HEK293 (cell line): Measurements from ENCODE around the gene CDKAL1.
A peak's percentile ranks its signal among the peaks of the same experiment; 100 is the strongest.

ENCODE experiments used
- CTCF ChIA-PET: fragments of 350-600 bp; formaldehyde crosslinking; extraction: SDS; loops from one replicate; lab custom pipeline; 2021; ENCODE audit warnings: antibody characterized with exemption; lab: Yijun Ruan, JAX
- POLR2A ChIA-PET: fragments of 300-600 bp; formaldehyde crosslinking; extraction: SDS; loops from one replicate; lab custom pipeline; 2020; ENCODE audit warnings: antibody characterized with exemption, inconsistent platforms; lab: Yijun Ruan, JAX
- H3K27ac ChIP-seq: fragments of 200-500 bp; sonication (Bioruptor generic); 2 replicates; pipeline ENCODE4 v1.5.1; 2014; ENCODE audit warnings: low read depth, low read length, control low read depth, inconsistent platforms; ENCODE audit errors: extremely low read depth
- H3K36me3 ChIP-seq, 2 experiments: fragments of 200-500 bp in 1 of 2; sonication (Bioruptor generic) in 1 of 2; 1 replicate in 1 of 2; 2 replicates in 1 of 2; pipeline ENCODE4 v1.5.1; 2014 to 2017; ENCODE audit warnings: inconsistent platforms in 2 of 2, low read length in 2 of 2; ENCODE audit not compliant: control insufficient read depth in 2 of 2, insufficient read depth in 1 of 2
- H3K4me1 ChIP-seq: fragments of 200-500 bp; sonication (Bioruptor generic); 2 replicates; pipeline ENCODE4 v1.5.1; 2014; ENCODE audit warnings: mild to moderate bottlenecking, low read length, inconsistent platforms; ENCODE audit not compliant: control insufficient read depth, insufficient read depth
- H3K4me3 ChIP-seq: 2 replicates; pipeline ENCODE4 v1.5.1; 2011; ENCODE audit warnings: low read depth, mild to moderate bottlenecking, control low read depth, low read length, moderate library complexity
- H3K9me3 ChIP-seq: fragments of 200-500 bp; sonication (Bioruptor generic); 2 replicates; pipeline ENCODE4 v1.5.1; 2014; ENCODE audit warnings: low read depth, low read length, inconsistent platforms; ENCODE audit not compliant: control insufficient read depth, insufficient read depth
- BCL11B ChIP-seq: fragments of 450-650 bp; formaldehyde crosslinking; IDR thresholded peaks from 2 replicates; pipeline ENCODE4 v1.5.1; 2016; ENCODE audit warnings: low read depth, missing biosample characterization, missing genetic modification characterization
- HOXC10 ChIP-seq: sonication (generic); formaldehyde crosslinking; IDR thresholded peaks from 2 replicates; pipeline ENCODE4 v1.8.1; 2023; ENCODE audit warnings: mild to moderate bottlenecking, missing genetic modification reagents
- KLF16 ChIP-seq: fragments of 450-650 bp; formaldehyde crosslinking; IDR thresholded peaks from 2 replicates; pipeline ENCODE4 v1.5.1; 2017; ENCODE audit warnings: missing biosample characterization, missing genetic modification characterization
- PRDM6 ChIP-seq: fragments of 450-650 bp; formaldehyde crosslinking; IDR thresholded peaks from 2 replicates; pipeline ENCODE4 v1.5.1; 2017; ENCODE audit warnings: missing biosample characterization, missing genetic modification characterization
- WT1 ChIP-seq: fragments of 450-650 bp; formaldehyde crosslinking; IDR thresholded peaks from 2 replicates; pipeline ENCODE4 v1.5.1; 2016; ENCODE audit warnings: missing biosample characterization, missing genetic modification characterization
- ZBTB10 ChIP-seq: fragments of 450-650 bp; formaldehyde crosslinking; IDR thresholded peaks from 2 replicates; pipeline ENCODE4 v1.5.1; 2016; ENCODE audit warnings: missing biosample characterization, missing genetic modification characterization
- ZBTB11 ChIP-seq: fragments of 450-650 bp; formaldehyde crosslinking; conservative IDR thresholded peaks from 2 replicates; pipeline ENCODE4 v1.5.1; 2016; ENCODE audit warnings: low read depth, missing biosample characterization, missing genetic modification characterization
- ZBTB21 ChIP-seq: fragments of 450-650 bp; formaldehyde crosslinking; IDR thresholded peaks from 2 replicates; pipeline ENCODE4 v1.5.1; 2017; ENCODE audit warnings: missing biosample characterization, missing genetic modification characterization
- ZFHX2 ChIP-seq: fragments of 450-650 bp; formaldehyde crosslinking; conservative IDR thresholded peaks from 2 replicates; pipeline ENCODE4 v1.5.1; 2016; ENCODE audit warnings: missing biosample characterization, missing genetic modification characterization
- ZFP37 ChIP-seq: fragments of 450-650 bp; formaldehyde crosslinking; IDR thresholded peaks from 2 replicates; pipeline ENCODE4 v1.5.1; 2016; ENCODE audit warnings: missing biosample characterization, missing genetic modification characterization
- ZNF146 ChIP-seq: fragments of 450-650 bp; formaldehyde crosslinking; IDR thresholded peaks from 2 replicates; pipeline ENCODE4 v1.5.1; 2016; ENCODE audit warnings: missing biosample characterization, missing genetic modification characterization
- ZNF16 ChIP-seq: fragments of 450-650 bp; formaldehyde crosslinking; IDR thresholded peaks from 2 replicates; pipeline ENCODE4 v1.5.1; 2016; ENCODE audit warnings: low read depth, missing biosample characterization, missing genetic modification characterization
- ZNF19 ChIP-seq: fragments of 450-650 bp; formaldehyde crosslinking; IDR thresholded peaks from 2 replicates; pipeline ENCODE4; 2016; ENCODE audit warnings: missing biosample characterization, missing genetic modification characterization, low read depth
- ZNF211 ChIP-seq: fragments of 450-650 bp; formaldehyde crosslinking; IDR thresholded peaks from 2 replicates; pipeline ENCODE4 v1.5.1; 2016; ENCODE audit warnings: low read depth, missing biosample characterization, missing genetic modification characterization
- ZNF266 ChIP-seq: fragments of 450-650 bp; formaldehyde crosslinking; IDR thresholded peaks from 2 replicates; pipeline ENCODE4 v1.5.1; 2016; ENCODE audit warnings: missing biosample characterization, missing genetic modification characterization, low read depth
- ZNF292 ChIP-seq: fragments of 450-650 bp; formaldehyde crosslinking; IDR thresholded peaks from 2 replicates; pipeline ENCODE4 v1.5.1; 2016; ENCODE audit warnings: low read depth, missing biosample characterization, missing genetic modification characterization, borderline replicate concordance
- ZNF335 ChIP-seq: fragments of 450-650 bp; formaldehyde crosslinking; conservative IDR thresholded peaks from 2 replicates; pipeline ENCODE4 v1.5.1; 2016; ENCODE audit warnings: missing biosample characterization, missing genetic modification characterization
- ZNF341 ChIP-seq: fragments of 450-650 bp; formaldehyde crosslinking; IDR thresholded peaks from 2 replicates; pipeline ENCODE4; 2016; ENCODE audit warnings: low read depth, missing biosample characterization, missing genetic modification characterization
- ZNF37A ChIP-seq: fragments of 450-650 bp; IDR thresholded peaks from 2 replicates; pipeline ENCODE4 v1.5.1; 2018; ENCODE audit warnings: missing biosample characterization, missing genetic modification characterization
- ZNF423 ChIP-seq: fragments of 450-650 bp; formaldehyde crosslinking; IDR thresholded peaks from 2 replicates; pipeline ENCODE4 v1.5.1; 2016; ENCODE audit warnings: missing biosample characterization, missing genetic modification characterization
- ZNF48 ChIP-seq: fragments of 450-650 bp; formaldehyde crosslinking; IDR thresholded peaks from 2 replicates; pipeline ENCODE4 v1.5.1; 2016; ENCODE audit warnings: missing biosample characterization, missing genetic modification characterization
- ZNF529 ChIP-seq: fragments of 450-650 bp; formaldehyde crosslinking; IDR thresholded peaks from 2 replicates; pipeline ENCODE4 v1.5.1; 2017; ENCODE audit warnings: missing genetic modification characterization, missing biosample characterization; ENCODE audit not compliant: insufficient replicate concordance
- ZNF555 ChIP-seq: fragments of 450-650 bp; formaldehyde crosslinking; conservative IDR thresholded peaks from 2 replicates; pipeline ENCODE4 v1.5.1; 2017; ENCODE audit warnings: missing biosample characterization, mild to moderate bottlenecking, missing genetic modification characterization, inconsistent platforms
- ZNF560 ChIP-seq: fragments of 450-650 bp; formaldehyde crosslinking; IDR thresholded peaks from 2 replicates; pipeline ENCODE4 v1.5.1; 2017; ENCODE audit warnings: missing biosample characterization, missing genetic modification characterization, borderline replicate concordance
- ZNF571 ChIP-seq: fragments of 450-650 bp; formaldehyde crosslinking; IDR thresholded peaks from 2 replicates; pipeline ENCODE4 v1.5.0; 2017; ENCODE audit warnings: missing biosample characterization, missing genetic modification characterization
- ZNF658 ChIP-seq: fragments of 450-650 bp; formaldehyde crosslinking; IDR thresholded peaks from 2 replicates; pipeline ENCODE4; 2016; ENCODE audit warnings: missing biosample characterization, missing genetic modification characterization
- ZNF664 ChIP-seq: fragments of 450-650 bp; formaldehyde crosslinking; IDR thresholded peaks from 2 replicates; pipeline ENCODE4 v1.5.1; 2016; ENCODE audit warnings: missing biosample characterization, missing genetic modification characterization
- ZNF677 ChIP-seq: fragments of 450-650 bp; IDR thresholded peaks from 2 replicates; pipeline ENCODE4 v1.5.0; 2018; ENCODE audit warnings: missing biosample characterization, mild to moderate bottlenecking, missing genetic modification characterization, moderate library complexity
- ZNF792 ChIP-seq: fragments of 450-650 bp; formaldehyde crosslinking; IDR thresholded peaks from 2 replicates; pipeline ENCODE4 v1.5.1; 2016; ENCODE audit warnings: missing biosample characterization, missing genetic modification characterization
- ZSCAN30 ChIP-seq: fragments of 450-650 bp; IDR thresholded peaks from 2 replicates; pipeline ENCODE4 v1.5.1; 2018; ENCODE audit warnings: missing biosample characterization, mild to moderate bottlenecking, missing genetic modification characterization, moderate library complexity

The CDKAL1 gene

GRCh38 chr6:21265730-21266044 is 731.4 kb downstream of the CDKAL1 start:
- CTCF ChIA-PET: interaction anchor here (0.6 kb wide), 1 partner anchor 39 kb away, joined by 3 read pairs; no protein-coding TSS in a partner anchor
- H3K27ac ChIP-seq: peak overlapping the region; percentile 98; the same call in 1 of the 2 replicates
- no peak overlapping the region for H3K4me3 ChIP-seq
- H3K4me1 ChIP-seq: peaks cover 17% of the 10 kb centered on the region
- POLR2A ChIA-PET: interaction anchor here (2.8 kb wide), 1 partner anchor 328 kb away, joined by 21 read pairs; the partner anchor contains the start of gene SOX4
- H3K9me3 ChIP-seq: no peaks in the 10 kb centered on the region
- H3K36me3 ChIP-seq: no peaks in the 10 kb centered on the region
- TF ChIP-seq ZNF292 (tag by site-specific recombination): no peak
- TF ChIP-seq ZNF48 (tag by site-specific recombination): no peak
- no peak for TF ChIP-seq HOXC10
- no peak for TF ChIP-seq PRDM6 (tag by site-specific recombination)
- TF ChIP-seq ZNF423 (tag by site-specific recombination): no peak
- no peak for TF ChIP-seq ZNF555 (tag by site-specific recombination)
- no peak for TF ChIP-seq ZNF16 (tag by site-specific recombination)
- no peak for TF ChIP-seq ZBTB10
- no peak for TF ChIP-seq ZBTB21 (tag by site-specific recombination)
- no peak for TF ChIP-seq ZNF37A
- no peak for TF ChIP-seq BCL11B (tag by site-specific recombination)
- no peak for TF ChIP-seq ZNF560

GRCh38 chr6:21270636-21271201 is 736.5 kb downstream of the CDKAL1 start:
- POLR2A ChIA-PET: interaction anchor here (0.7 kb wide), 1 partner anchor 235 kb away, joined by 3 read pairs; no protein-coding TSS in a partner anchor
- H3K4me3 ChIP-seq: no peak overlapping the region
- H3K27ac ChIP-seq: no peak overlapping the region
- H3K4me1 ChIP-seq: no peaks in the 10 kb centered on the region
- CTCF ChIA-PET: interaction anchor here (0.5 to 0.6 kb wide), 3 partner anchors 703 to 710 kb away, joined by 3 read pairs; no protein-coding TSS in a partner anchor
- no peaks in the 10 kb centered on the region for H3K9me3 ChIP-seq
- no peaks in the 10 kb centered on the region for H3K36me3 ChIP-seq
- TF ChIP-seq ZNF341 (tag by site-specific recombination) (no peak), ZSCAN30 (tag by site-specific recombination) (no peak), ZNF529 (tag by site-specific recombination) (no peak), ZNF266 (no peak), WT1 (tag by site-specific recombination) (no peak), ZNF146 (tag by site-specific recombination) (no peak), ZNF664 (no peak), ZNF677 (tag by site-specific recombination) (no peak), ZFHX2 (no peak), ZNF571 (tag by site-specific recombination) (no peak), ZBTB11 (tag by site-specific recombination) (no peak), ZNF211 (no peak), ZFP37 (tag by site-specific recombination) (no peak), ZNF792 (tag by site-specific recombination) (no peak), ZNF658 (tag by site-specific recombination) (no peak), ZNF19 (tag by site-specific recombination) (no peak), ZNF37A (no peak), ZNF335 (tag by site-specific recombination) (no peak), KLF16 (tag by site-specific recombination) (no peak)
